CD4-positive, alpha-beta memory T cell (primary cell): ENCODE results near the gene NEUROD2. TPM values are rescaled to one million over a fixed set of nuclear protein-coding genes. Genes with fewer than 3 reads are reported as not detected.

ENCODE experiments used
- CTCF ChIA-PET: fragments of 350-600 bp; sonication (Branson Sonifier 250); formaldehyde crosslinking; loops from one replicate; lab custom pipeline; 2021; ENCODE audit warnings: inconsistent platforms; ENCODE audit not compliant: partially characterized antibody; lab: Charles Lee
- POLR2A ChIA-PET: fragments of 350-600 bp; sonication (Branson Sonifier 250); formaldehyde crosslinking; loops from one replicate; lab custom pipeline; 2021; ENCODE audit not compliant: partially characterized antibody; lab: Charles Lee
- DNase-seq, 5 donors: peaks; one replicate each; pipeline versions ENCODE4 v3.0.0 to v3.0.0-alpha.2; 2020 to 2022; ENCODE audit warnings: mixed read lengths in 1 of 5
- H3K27ac ChIP-seq: one replicate; pipeline ENCODE4 v1.7.0; 2013; ENCODE audit warnings: low read depth, low read length
- H3K27me3 ChIP-seq: 2 replicates; pipeline ENCODE4 v1.7.0; 2013; ENCODE audit warnings: mild to moderate bottlenecking, low read length, moderate library complexity; ENCODE audit not compliant: insufficient read depth
- H3K36me3 ChIP-seq: 2 replicates; pipeline ENCODE4 v1.7.0; 2013; ENCODE audit warnings: mild to moderate bottlenecking, low read length, moderate library complexity; ENCODE audit not compliant: insufficient read depth
- H3K4me1 ChIP-seq: 2 replicates; pipeline ENCODE4 v1.7.0; 2013; ENCODE audit warnings: mild to moderate bottlenecking, low read length, moderate library complexity; ENCODE audit not compliant: insufficient read depth
- H3K4me3 ChIP-seq, 2 donors: one replicate each; pipeline ENCODE4 v1.7.0; 2013; ENCODE audit warnings: low read length in 2 of 2, mild to moderate bottlenecking in 1 of 2
- H3K9me3 ChIP-seq, 2 donors: one replicate each; pipeline ENCODE4 v1.7.0; 2013; ENCODE audit warnings: low read length in 2 of 2, control low read depth in 1 of 2; ENCODE audit not compliant: control insufficient read depth in 1 of 2
- H3K27ac Mint-ChIP-seq, 7 donors: one replicate each; pipeline ENCODE4 v1.8.0; 2020 to 2021; ENCODE audit warnings: mixed read lengths in 7 of 7, mild to moderate bottlenecking in 6 of 7, inconsistent platforms in 3 of 7, moderate library complexity in 3 of 7
- H3K27me3 Mint-ChIP-seq, 2 donors: one replicate each; pipeline ENCODE4 v1.8.0; 2020 to 2021; ENCODE audit warnings: mixed read lengths in 2 of 2
- H3K36me3 Mint-ChIP-seq, 2 donors: one replicate each; pipeline ENCODE4 v1.8.0; 2020 to 2021; ENCODE audit warnings: mixed read lengths in 2 of 2, inconsistent platforms in 1 of 2, mild to moderate bottlenecking in 1 of 2
- H3K4me1 Mint-ChIP-seq, 4 donors: one replicate each; pipeline ENCODE4 v1.8.0; 2020 to 2021; ENCODE audit warnings: mixed read lengths in 4 of 4, mild to moderate bottlenecking in 1 of 4
- H3K4me3 Mint-ChIP-seq, 8 donors: one replicate each; pipeline ENCODE4 v1.8.0; 2020 to 2021; ENCODE audit warnings: mixed read lengths in 8 of 8, mild to moderate bottlenecking in 7 of 8, moderate library complexity in 6 of 8, inconsistent platforms in 3 of 8
- H3K9me3 Mint-ChIP-seq, 8 donors: one replicate each; pipeline ENCODE4 v1.8.0; 2020 to 2021; ENCODE audit warnings: mixed read lengths in 8 of 8, mild to moderate bottlenecking in 5 of 8, inconsistent platforms in 3 of 8, moderate library complexity in 1 of 8
- intact Hi-C: fragments of 100-400 bp; cut with micrococcal nuclease; formaldehyde crosslinking; loops from one replicate; pipeline ENCODE4 v1.15.1; 2023
- polyA plus RNA-seq, 2 donors: library from polyadenylated mRNA; unstranded; fragments of 300-500 nt; fragmentation: Illumina TruSeq; gene quantifications; one replicate each; pipeline ENCODE4 v1.2.3, GENCODE V29; 2021
- total RNA-seq, 2 experiments: library from RNA; stranded (reverse); gene quantifications; one replicate each; pipeline ENCODE4 v1.2.3, GENCODE V29; 2021

NEUROD2 gene
- total RNA-seq = not detected
- under 1 TPM in 1 of 2 donors, not detected in 1; 0.06 TPM for polyA plus RNA-seq

GRCh38 chr17:39607851-39608130 is at the start of gene NEUROD2:
NEUROD2 (minus strand) TSS chr17:39607920; CDS start chr17:39606599, 1,321 bp downstream.
- H3K4me1 ChIP-seq = peaks cover 36% of the 10 kb centered on the region
- H3K27ac Mint-ChIP-seq = peak within 1 kb of the TSS in 1 of 7 donors; percentile 16
- no peaks in the 10 kb centered on the region for H3K36me3 ChIP-seq
- intact Hi-C loops = no loop called here
- no peak within 1 kb of the TSS for H3K4me3 ChIP-seq
- peaks cover 34 to 37% of the 10 kb centered on the region in 2 donors for H3K27me3 Mint-ChIP-seq
- H3K27ac ChIP-seq = no peak within 1 kb of the TSS
- POLR2A ChIA-PET = no interaction called here
- no peaks in the 10 kb centered on the region for H3K9me3 ChIP-seq
- DNase-seq = no peak
- peaks cover 0 to 2% (median 0%) of the 10 kb centered on the region in 8 donors for H3K9me3 Mint-ChIP-seq
- H3K27me3 ChIP-seq = peaks cover 42% of the 10 kb centered on the region
- peak within 1 kb of the TSS in 2 of 8 donors; percentile 12 to 38 for H3K4me3 Mint-ChIP-seq
- CTCF ChIA-PET = no interaction called here
- H3K4me1 Mint-ChIP-seq = peaks cover 6 to 29% (median 18%) of the 10 kb centered on the region in 4 donors
- no peaks in the 10 kb centered on the region for H3K36me3 Mint-ChIP-seq

DNA sequence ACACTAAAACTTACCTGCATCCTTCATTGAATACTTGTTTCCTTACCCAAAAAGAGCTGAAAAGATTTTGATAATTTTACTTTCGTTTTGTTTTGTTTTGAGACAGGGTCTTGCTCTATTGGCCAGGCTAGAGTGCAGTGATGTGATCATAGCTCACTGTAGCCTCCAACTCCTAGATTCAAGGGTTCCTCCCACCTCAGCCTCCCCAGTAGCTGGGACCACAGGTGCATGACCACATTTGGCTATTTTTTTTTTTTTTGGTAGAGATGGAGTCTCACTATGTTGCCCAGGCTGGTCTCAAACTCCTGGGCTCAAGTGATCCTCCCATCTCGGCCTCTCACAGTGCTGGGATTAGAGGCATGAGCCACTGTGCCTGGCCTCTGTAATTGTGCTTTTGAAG is 47.4 kb upstream of the NEUROD2 start:
- peaks cover 10% of the 10 kb centered on the region for H3K4me1 ChIP-seq
- peaks cover 0 to 4% (median 0%) of the 10 kb centered on the region in 8 donors for H3K9me3 Mint-ChIP-seq

GRCh38 chr17:39653662-39654331 is 46.1 kb upstream of the NEUROD2 start:
- no peaks in the 10 kb centered on the region for H3K27me3 Mint-ChIP-seq
- H3K27ac Mint-ChIP-seq = peak overlapping the region in 3 of 7 donors; percentile 69 to 78 (median 78)
- no peak overlapping the region for H3K4me3 Mint-ChIP-seq
- Histone ChIP-seq H3K4me1 (peaks cover 10% of the 10 kb centered on the region), H3K36me3 (peaks cover 24% of the 10 kb centered on the region), H3K27me3 (no peaks in the 10 kb centered on the region), H3K27ac (no peak overlapping the region), H3K4me3 (no peak overlapping the region), H3K9me3 (no peaks in the 10 kb centered on the region)
- H3K36me3 Mint-ChIP-seq = peaks cover 4 to 38% of the 10 kb centered on the region in 2 donors
- peaks cover 24 to 55% (median 27%) of the 10 kb centered on the region in 4 donors for H3K4me1 Mint-ChIP-seq
- ChIA-PET POLR2A (interaction anchor here (0.6 to 1.8 kb wide), 7 partner anchors 12 to 211 kb away, joined by 3 to 5 read pairs (median 3); partner anchors contain the start of genes IKZF3, MIEN1 and PGAP3), CTCF (interaction anchor here (0.6 to 7.2 kb wide), 30 partner anchors 8 to 557 kb away, joined by 3 to 102 read pairs (median 4); partner anchors contain the start of genes IKZF3, MIEN1, PGAP3 and PNMT)
- peak; percentile 65 to 75 (median 73) for DNase-seq
- intact Hi-C loops = no loop called here
- peaks cover 0 to 4% (median 0%) of the 10 kb centered on the region in 8 donors for H3K9me3 Mint-ChIP-seq

More for the DNA sequence above, 47.4 kb upstream of the NEUROD2 start:
- Histone ChIP-seq H3K36me3 (peaks cover 33% of the 10 kb centered on the region), H3K4me3 (no peak overlapping the region), H3K27me3 (no peaks in the 10 kb centered on the region), H3K27ac (no peak overlapping the region), H3K9me3 (no peaks in the 10 kb centered on the region)
- intact Hi-C loops = no loop called here
- DNase-seq = no peak
- Mint-ChIP-seq H3K27ac (peak overlapping the region in 1 of 7 donors; percentile 55), H3K4me1 (peaks cover 18 to 45% (median 23%) of the 10 kb centered on the region in 4 donors), H3K4me3 (no peak overlapping the region), H3K36me3 (peaks cover under 1 to 39% of the 10 kb centered on the region in 2 donors), H3K27me3 (no peaks in the 10 kb centered on the region)
- POLR2A ChIA-PET = interaction anchor here (1.2 to 1.8 kb wide), 2 partner anchors 15 to 35 kb away, joined by 3 to 5 read pairs; no protein-coding TSS in a partner anchor
- CTCF ChIA-PET = interaction anchor here (0.7 to 7.2 kb wide), 23 partner anchors 10 to 410 kb away, joined by 3 to 102 read pairs (median 5); partner anchors contain the start of genes IKZF3, MIEN1, PNMT and STARD3

DNA sequence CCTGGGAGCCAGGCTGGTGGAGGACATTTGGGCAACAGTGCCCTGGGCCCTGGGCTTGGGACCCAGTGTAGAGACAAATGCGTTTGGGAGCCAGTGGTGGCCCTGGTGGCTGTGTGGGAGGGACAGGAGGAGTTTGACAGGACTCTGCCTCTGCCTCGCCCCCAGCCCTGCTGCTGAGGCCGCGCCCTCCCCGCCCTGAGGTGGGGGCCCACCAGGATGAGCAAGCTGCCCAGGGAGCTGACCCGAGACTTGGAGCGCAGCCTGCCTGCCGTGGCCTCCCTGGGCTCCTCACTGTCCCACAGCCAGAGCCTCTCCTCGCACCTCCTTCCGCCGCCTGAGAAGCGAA is 45.6 kb upstream of the NEUROD2 start:
- H3K4me1 Mint-ChIP-seq = peaks cover 24 to 58% (median 29%) of the 10 kb centered on the region in 4 donors
- intact Hi-C loops = no loop called here
- Histone ChIP-seq H3K27ac (no peak overlapping the region), H3K4me3 (no peak overlapping the region), H3K9me3 (no peaks in the 10 kb centered on the region), H3K4me1 (peaks cover 10% of the 10 kb centered on the region), H3K27me3 (no peaks in the 10 kb centered on the region), H3K36me3 (peaks cover 19% of the 10 kb centered on the region)
- POLR2A ChIA-PET = interaction anchor here (0.6 to 1.8 kb wide), 7 partner anchors 13 to 566 kb away, joined by 3 to 5 read pairs (median 3); partner anchors contain the start of genes IKZF3, PGAP3 and WIPF2
- peaks cover 4 to 35% of the 10 kb centered on the region in 2 donors for H3K36me3 Mint-ChIP-seq
- no peak overlapping the region for H3K4me3 Mint-ChIP-seq
- peaks cover 0 to 4% (median 0%) of the 10 kb centered on the region in 8 donors for H3K9me3 Mint-ChIP-seq
- peak overlapping the region in 1 of 7 donors; percentile 78 for H3K27ac Mint-ChIP-seq
- H3K27me3 Mint-ChIP-seq = no peaks in the 10 kb centered on the region
- DNase-seq = no peak
- CTCF ChIA-PET = interaction anchor here (0.7 to 7.2 kb wide), 25 partner anchors 9 to 558 kb away, joined by 3 to 102 read pairs (median 5); partner anchors contain the start of genes IKZF3, MIEN1, PGAP3 and PNMT

- peaks cover 4 to 31% of the 10 kb centered on the region in 2 donors for H3K36me3 Mint-ChIP-seq
- Histone ChIP-seq H3K36me3 (peaks cover 14% of the 10 kb centered on the region), H3K27ac (no peak overlapping the region), H3K9me3 (no peaks in the 10 kb centered on the region), H3K4me1 (peaks cover 10% of the 10 kb centered on the region), H3K4me3 (no peak overlapping the region), H3K27me3 (no peaks in the 10 kb centered on the region)
- peak overlapping the region in 5 of 7 donors; percentile 11 to 70 (median 26) for H3K27ac Mint-ChIP-seq
- peaks cover 24 to 56% (median 28%) of the 10 kb centered on the region in 4 donors for H3K4me1 Mint-ChIP-seq
- no peak overlapping the region for H3K4me3 Mint-ChIP-seq
- POLR2A ChIA-PET = interaction anchor here (0.5 to 1.1 kb wide), 5 partner anchors 13 to 567 kb away, joined by 3 read pairs; partner anchors contain the start of genes MIEN1, PGAP3 and WIPF2
- no peaks in the 10 kb centered on the region for H3K27me3 Mint-ChIP-seq
- no peak for DNase-seq
- peaks cover 0 to 4% (median 0%) of the 10 kb centered on the region in 8 donors for H3K9me3 Mint-ChIP-seq
- intact Hi-C loops = no loop called here
- CTCF ChIA-PET = interaction anchor here (0.8 to 7.2 kb wide), 11 partner anchors 8 to 208 kb away, joined by 3 to 102 read pairs (median 26); partner anchors contain the start of genes MIEN1, PNMT and STARD3
These were observed 45.0 kb upstream of the NEUROD2 start for GRCh38 chr17:39652587-39653315.

- Histone ChIP-seq H3K27ac (no peak overlapping the region), H3K27me3 (no peaks in the 10 kb centered on the region), H3K4me1 (peaks cover 14% of the 10 kb centered on the region), H3K4me3 (no peak overlapping the region), H3K9me3 (no peaks in the 10 kb centered on the region), H3K36me3 (peaks cover 8% of the 10 kb centered on the region)
- Mint-ChIP-seq H3K27me3 (no peaks in the 10 kb centered on the region), H3K4me3 (no peak overlapping the region), H3K9me3 (peaks cover 0 to 4% (median 0%) of the 10 kb centered on the region in 8 donors), H3K36me3 (peaks cover 4 to 31% of the 10 kb centered on the region in 2 donors), H3K4me1 (peaks cover 23 to 55% (median 28%) of the 10 kb centered on the region in 4 donors), H3K27ac (peak overlapping the region in 6 of 7 donors; percentile 11 to 70 (median 46))
- intact Hi-C loops = no loop called here
- no peak for DNase-seq
- POLR2A ChIA-PET = interaction anchor here (0.5 to 1.0 kb wide), 3 partner anchors 13 to 78 kb away, joined by 3 read pairs; partner anchors contain the start of gene MIEN1
- CTCF ChIA-PET = interaction anchor here (0.8 to 7.2 kb wide), 6 partner anchors 13 to 77 kb away, joined by 3 to 102 read pairs (median 50); partner anchors contain the start of genes MIEN1, PNMT and STARD3
These were observed 44.3 kb upstream of the NEUROD2 start for GRCh38 chr17:39651923-39652586.
